ENCODE results near the gene PTPRC. TPM values are rescaled to one million over a fixed set of nuclear protein-coding genes. Genes with fewer than 3 reads are reported as not detected.

The PTPRC gene
- total and polyA plus RNA-seq, 8 donors: 0.59 to 20.5 (median 2.7) TPM

GRCh38 chr1:198773030-198773429 lies 134.2 kb downstream of the PTPRC start:
- Histone ChIP-seq H3K27me3 (no peaks in the 10 kb centered on the region), H3K36me3 (no peaks in the 10 kb centered on the region), H3K4me3 (no peak overlapping the region), H3K27ac (no peak overlapping the region), H3K4me1 (no peaks in the 10 kb centered on the region), H3K9me3 (no peaks in the 10 kb centered on the region)
- 53 to 68% methylated on average over 1 of the region's 1 CpG for WGBS, 2 donors
- TF ChIP-seq, protein P1, sequence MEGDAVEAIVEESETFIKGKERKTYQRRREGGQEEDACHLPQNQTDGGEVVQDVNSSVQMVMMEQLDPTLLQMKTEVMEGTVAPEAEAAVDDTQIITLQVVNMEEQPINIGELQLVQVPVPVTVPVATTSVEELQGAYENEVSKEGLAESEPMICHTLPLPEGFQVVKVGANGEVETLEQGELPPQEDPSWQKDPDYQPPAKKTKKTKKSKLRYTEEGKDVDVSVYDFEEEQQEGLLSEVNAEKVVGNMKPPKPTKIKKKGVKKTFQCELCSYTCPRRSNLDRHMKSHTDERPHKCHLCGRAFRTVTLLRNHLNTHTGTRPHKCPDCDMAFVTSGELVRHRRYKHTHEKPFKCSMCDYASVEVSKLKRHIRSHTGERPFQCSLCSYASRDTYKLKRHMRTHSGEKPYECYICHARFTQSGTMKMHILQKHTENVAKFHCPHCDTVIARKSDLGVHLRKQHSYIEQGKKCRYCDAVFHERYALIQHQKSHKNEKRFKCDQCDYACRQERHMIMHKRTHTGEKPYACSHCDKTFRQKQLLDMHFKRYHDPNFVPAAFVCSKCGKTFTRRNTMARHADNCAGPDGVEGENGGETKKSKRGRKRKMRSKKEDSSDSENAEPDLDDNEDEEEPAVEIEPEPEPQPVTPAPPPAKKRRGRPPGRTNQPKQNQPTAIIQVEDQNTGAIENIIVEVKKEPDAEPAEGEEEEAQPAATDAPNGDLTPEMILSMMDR (IDR thresholded peaks at IDR 0.05): no peak
- ATAC-seq (no peak), DNase-seq (no peak), FAIRE-seq (no peak)
- intact Hi-C loops (cut with DNase I): no loop called here

GRCh38 chr1:198773523-198773922 lies 134.7 kb downstream of the PTPRC start:
- no peaks in the 10 kb centered on the region for H3K36me3 ChIP-seq
- no peak for FAIRE-seq
- no peak for DNase-seq
- intact Hi-C loops (cut with DNase I): no loop called here
- WGBS, 2 donors: 89 to 93% methylated on average over 3 of the region's 3 CpGs
- H3K27ac ChIP-seq: no peak overlapping the region
- H3K27me3 ChIP-seq: no peaks in the 10 kb centered on the region
- ATAC-seq: no peak
- H3K9me3 ChIP-seq: no peaks in the 10 kb centered on the region
- TF ChIP-seq, protein P1 (IDR thresholded peaks at IDR 0.05): no peak
- H3K4me1 ChIP-seq: no peaks in the 10 kb centered on the region
- H3K4me3 ChIP-seq: no peak overlapping the region

- H3K4me1 ChIP-seq: no peaks in the 10 kb centered on the region
- ATAC-seq (no peak), DNase-seq (no peak), FAIRE-seq (no peak)
- TF ChIP-seq, protein P1 (IDR thresholded peaks at IDR 0.05): no peak
- intact Hi-C loops (cut with DNase I): no loop called here
- 77 to 79% methylated on average over 2 of the region's 2 CpGs for WGBS, 2 donors
- no peaks in the 10 kb centered on the region for H3K36me3 ChIP-seq
- H3K9me3 ChIP-seq: no peaks in the 10 kb centered on the region
- H3K4me3 ChIP-seq: no peak overlapping the region
- H3K27me3 ChIP-seq: no peaks in the 10 kb centered on the region
- no peak overlapping the region for H3K27ac ChIP-seq
Observed at GRCh38 chr1:198774421-198774820, 135.6 kb downstream of the PTPRC start.

DNA sequence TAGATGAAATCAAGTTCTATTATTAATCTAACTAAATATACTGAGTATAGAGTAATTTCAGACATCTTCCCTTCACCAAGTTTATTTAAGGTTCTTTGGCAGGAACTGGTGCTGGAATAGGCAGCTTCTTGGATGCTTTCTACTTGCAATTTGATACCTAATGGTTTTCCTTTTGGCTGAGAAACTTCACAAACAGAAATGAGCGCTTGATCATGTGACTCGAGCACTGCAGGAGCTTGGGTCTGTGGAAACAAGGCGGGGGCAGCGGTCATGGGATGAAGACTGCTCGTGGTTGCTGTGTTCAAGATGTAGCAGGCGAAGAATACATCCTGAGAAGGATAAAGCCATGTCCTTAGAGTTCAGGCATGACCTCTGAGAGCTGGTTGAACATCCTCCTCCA lies 136.8 kb downstream of the PTPRC start:
- Histone ChIP-seq H3K36me3 (no peaks in the 10 kb centered on the region), H3K27ac (no peak overlapping the region), H3K9me3 (no peaks in the 10 kb centered on the region), H3K4me3 (no peak overlapping the region), H3K4me1 (no peaks in the 10 kb centered on the region), H3K27me3 (no peaks in the 10 kb centered on the region)
- DNase-seq: peak in 1 of 6 donors; percentile 15
- FAIRE-seq: no peak
- 84 to 89% methylated on average over 6 of the region's 6 CpGs for WGBS, 2 donors
- no peak for ATAC-seq
- intact Hi-C loops (cut with DNase I): no loop called here
- TF ChIP-seq, protein P1 (IDR thresholded peaks at IDR 0.05): no peak

DNA sequence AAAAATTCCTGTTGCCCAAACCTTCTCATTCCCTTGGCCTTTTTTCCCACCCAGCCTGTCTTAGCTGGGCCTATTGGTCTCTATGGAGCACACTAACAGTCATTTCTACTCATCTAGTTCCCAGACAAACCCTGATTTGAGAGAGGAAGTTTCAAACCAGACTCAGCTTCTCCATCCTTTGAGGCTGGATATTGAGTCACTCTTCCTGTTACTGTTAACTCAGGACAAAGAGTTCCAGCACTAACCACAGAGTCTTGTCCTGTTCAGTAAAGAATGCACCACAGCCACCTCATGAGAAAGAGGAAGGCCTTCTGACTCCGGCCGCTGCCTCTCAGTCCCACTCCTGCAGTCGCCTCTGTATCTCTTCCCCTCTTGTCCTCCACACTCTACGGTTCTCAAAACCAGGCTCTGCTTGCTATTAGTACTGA lies 137.8 kb downstream of the PTPRC start:
- 86 to 87% methylated on average over 4 of the region's 4 CpGs for whole genome bisulfite sequencing, 2 donors
- no peaks in the 10 kb centered on the region for H3K4me1 ChIP-seq
- no peaks in the 10 kb centered on the region for H3K9me3 ChIP-seq
- no peaks in the 10 kb centered on the region for H3K27me3 ChIP-seq
- H3K36me3 ChIP-seq: no peaks in the 10 kb centered on the region
- intact Hi-C loops (cut with DNase I): no loop called here
- DNase-seq: peak in 1 of 6 donors; percentile 53
- TF ChIP-seq, protein P1 (IDR thresholded peaks at IDR 0.05): no peak
- H3K4me3 ChIP-seq: no peak overlapping the region
- peak in 3 of 4 donors; percentile 36 to 92 (median 88) for ATAC-seq
- no peak overlapping the region for H3K27ac ChIP-seq
- FAIRE-seq: no peak
